ENCODE results near the gene PRELID1.

- TF ChIP-seq SUZ12 (IDR thresholded peaks at IDR 0.05; ENCODE audit: unreplicated experiment) (no peak), CTCF (IDR thresholded peaks at IDR 0.05 in 2 of 3, conservative IDR thresholded peaks at IDR 0.05 in 1 of 3; ENCODE audit: control insufficient read depth in 2 of 3, extremely low read depth in 1 of 3, insufficient read depth in 1 of 3, low read depth in 3 of 3, low read length in 3 of 3) (no peak), POLR2AphosphoS5 (IDR thresholded peaks at IDR 0.05; ENCODE audit: low read length) (no peak), GABPA (IDR thresholded peaks at IDR 0.05; ENCODE audit: low read depth) (no peak), TAF1 (IDR thresholded peaks at IDR 0.05; ENCODE audit: borderline replicate concordance, low read depth, low read length) (no peak), CREB1 (IDR thresholded peaks at IDR 0.05; ENCODE audit: low read depth) (no peak), HCFC1 (IDR thresholded peaks at IDR 0.05; ENCODE audit: low read length) (no peak), SRF (IDR thresholded peaks at IDR 0.05; ENCODE audit: low read depth in 2 of 2, low read length in 2 of 2) (no peak)
These were observed 17.3 kb downstream of the PRELID1 start for GRCh38 chr5:177320879-177321278.
